HG03354 (cell line): ENCODE results near the gene FGF1.

Source experiments
- ATAC-seq: cut with Tn5 transposase; IDR thresholded peaks from one replicate; pipeline ENCODE4 v1.9.1; 2021; ENCODE audit warnings: mild to moderate bottlenecking; ENCODE audit not compliant: unreplicated experiment, poor library complexity, severe bottlenecking

FGF1 gene

DNA sequence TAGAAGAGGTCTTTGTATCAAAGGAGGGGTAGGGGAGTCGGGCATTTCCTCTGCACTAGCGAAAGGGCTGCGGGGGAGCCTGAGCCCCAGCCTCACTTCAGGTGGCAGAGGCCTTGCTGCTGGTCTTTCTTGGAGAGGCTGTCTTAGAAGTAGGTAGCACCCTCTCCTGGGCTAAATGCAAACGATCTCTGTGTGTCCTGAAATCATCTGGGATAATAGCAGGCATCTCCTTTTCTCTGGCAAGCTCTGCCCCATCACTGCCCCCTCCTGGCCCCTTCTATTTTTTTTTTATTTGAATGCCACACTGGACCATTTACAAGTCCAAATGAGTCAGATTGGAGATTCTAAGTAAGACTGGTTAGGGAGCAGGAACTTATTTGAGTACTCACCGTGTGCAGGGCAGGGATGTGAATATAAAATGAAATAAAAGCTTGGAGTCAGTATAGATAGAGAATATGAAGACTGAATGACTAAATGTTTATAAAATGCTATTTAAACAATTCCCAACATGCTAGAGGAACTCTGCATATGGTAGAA, 137.1 kb downstream of the FGF1 start:
- ATAC-seq: peak; percentile 62

- no peak for ATAC-seq
Observed at GRCh38 chr5:142547445-142548380, 138.2 kb downstream of the FGF1 start.

- ATAC-seq: no peak
Observed at GRCh38 chr5:142545650-142546322, 140.1 kb downstream of the FGF1 start.

DNA sequence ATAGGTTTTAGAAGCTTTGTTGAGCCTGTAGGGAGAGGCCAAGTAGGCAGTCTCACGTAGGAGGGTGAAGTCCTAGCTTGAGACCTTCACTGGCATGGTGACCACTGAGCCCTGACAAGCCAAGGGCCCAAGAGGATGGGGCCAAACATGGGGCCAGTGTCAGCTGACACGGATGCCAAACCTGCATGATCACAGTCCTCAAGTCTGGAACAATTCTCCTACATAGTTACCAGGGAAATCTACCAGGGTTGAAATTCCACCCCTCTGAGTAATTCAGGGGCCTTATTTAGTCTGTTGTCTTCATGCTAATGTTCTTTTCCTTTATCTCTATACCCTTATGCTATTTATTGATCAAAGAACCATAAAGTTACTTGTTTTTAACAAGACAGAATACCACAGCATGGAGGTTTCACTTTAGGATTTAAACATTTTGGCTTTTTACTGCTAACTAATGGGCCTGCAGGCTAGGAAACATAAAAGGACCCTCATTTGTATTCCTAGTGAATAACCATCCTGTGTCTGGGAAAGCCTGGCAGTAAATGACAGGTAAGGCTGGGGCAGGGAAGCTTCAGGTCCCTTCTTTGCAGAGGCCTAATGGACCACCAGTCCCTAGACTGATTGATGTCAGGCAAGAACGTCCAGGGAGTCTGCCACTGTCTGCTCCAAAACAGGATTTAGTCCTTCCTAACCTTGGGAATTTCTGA, 140.8 kb downstream of the FGF1 start:
- no peak for ATAC-seq

DNA sequence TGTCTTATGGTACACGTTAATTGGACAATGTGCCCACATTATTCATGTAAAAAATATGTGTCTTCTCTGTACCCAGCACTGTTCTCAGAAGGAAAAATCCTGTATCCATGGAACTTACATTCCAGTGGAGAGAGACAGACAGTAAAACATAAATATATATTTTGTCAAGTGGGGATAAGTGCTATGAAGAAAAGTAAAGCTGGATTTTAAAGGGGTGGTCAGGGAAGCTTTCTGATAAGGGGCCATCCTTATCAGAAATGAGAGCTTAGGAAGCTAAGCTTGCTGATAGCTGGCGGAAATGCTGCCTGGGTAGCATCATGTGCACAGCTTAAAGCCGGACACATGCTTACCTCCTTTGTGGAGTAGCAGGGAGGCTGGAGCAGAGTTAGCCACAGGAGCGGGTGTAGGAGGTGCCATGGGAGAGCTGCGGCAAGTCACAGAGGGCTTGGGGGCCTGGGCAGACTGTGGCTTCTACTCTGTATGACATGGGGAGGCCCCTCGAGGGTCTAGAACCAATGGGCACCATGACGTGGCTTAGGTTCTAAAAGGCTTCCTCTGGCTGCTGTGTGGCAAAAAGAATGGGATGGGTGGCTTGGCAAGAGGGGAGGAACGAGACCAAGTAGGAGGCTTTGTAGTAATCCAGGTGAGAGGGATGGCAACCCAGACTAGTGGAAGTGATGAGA, 141.7 kb downstream of the FGF1 start:
- no peak for ATAC-seq

- ATAC-seq: no peak
Observed at GRCh38 chr5:142542906-142543305, 143.0 kb downstream of the FGF1 start.
